Motor neuron (in vitro differentiated cells): ENCODE results near the gene TRIM49C. TPM values are rescaled to one million over a fixed set of nuclear protein-coding genes. Genes with fewer than 3 reads are reported as not detected.
"Not testable (repeated sequence)": the region's sequence is repeated elsewhere in the genome, so short reads cannot be mapped to it uniquely, and the experiment has no call there.

Experiments
- ATAC-seq, 8 experiments: fragments of 200-7000 bp; cut with Tn5 transposase; replicated peaks in 6 of 8; 2 replicates each; pipeline ENCODE4 v1.8.0; 2021; ENCODE audit warnings: mild to moderate bottlenecking in 8 of 8, moderate library complexity in 8 of 8
- H3K27ac ChIP-seq, 2 donors: fragments of 250-450 bp; sonication (Bioruptor Pico); 2 replicates each; pipeline ENCODE4 v1.9.0; 2021; ENCODE audit warnings: antibody characterized with exemption in 2 of 2, mild to moderate bottlenecking in 2 of 2, moderate library complexity in 1 of 2
- H3K4me1 ChIP-seq, 2 donors: fragments of 250-450 bp; sonication (Bioruptor Pico); replicated peaks in 1 of 2; 2 replicates each; pipeline ENCODE4 v1.6.1; 2021; ENCODE audit warnings: antibody characterized with exemption in 2 of 2, mild to moderate bottlenecking in 2 of 2, moderate library complexity in 1 of 2
- H3K4me3 ChIP-seq, 5 donors: fragments of 250-450 bp; sonication (Bioruptor Pico); 2 replicates each; pipeline ENCODE4 v1.9.0; 2021; ENCODE audit warnings: antibody characterized with exemption in 5 of 5, mild to moderate bottlenecking in 5 of 5, moderate library complexity in 4 of 5
- WGBS, 10 experiments: fragments of 450-650 bp; shearing (Covaris generic); methylation state at CpG; one replicate each; pipeline ENCODE4 v1.0.0; 2022; 5-methylcytosine and 5-hydroxymethylcytosine counted together
- in situ Hi-C, 9 experiments: fragments of 400-800 bp; cut with MboI; loops; one replicate each; pipeline ENCODE4 v1.15.0; 2021; ENCODE audit warnings: low sequenced_read_pairs in 9 of 9, low pct_unique_long_range_greater_than_20kb in 2 of 9; ENCODE audit not compliant: unreplicated experiment in 9 of 9
- total RNA-seq, 8 experiments: library from RNA; unstranded; fragments of 300-600 nt; gene quantifications; 2 replicates each; pipeline versions ENCODE4 v1.2.3 to v1.2.4, GENCODE V29; 2022

Gene TRIM49C
- under 1 TPM in 1 of 8 experiments, not detected in 7; 0.07 TPM for total RNA-seq

GRCh38 chr11:90030806-90031205, at the start of gene TRIM49C:
Gene TRIM49C (plus strand): TSS chr11:90031106. CDS start chr11:90035212, 4,106 bp downstream.
- in situ Hi-C loops, H3K4me1 ChIP-seq, H3K4me3 ChIP-seq, H3K27ac ChIP-seq, ATAC-seq: not testable (repeated sequence)
- no CpG with 5 or more reads among the region's 2 CpGs for WGBS, 10 experiments

- H3K4me3 ChIP-seq, in situ Hi-C loops, H3K27ac ChIP-seq, H3K4me1 ChIP-seq, ATAC-seq: not testable (repeated sequence)
- WGBS, 10 experiments, result no CpG with 5 or more reads among the region's 3 CpGs
Observed at GRCh38 chr11:90024184-90024583, 6.7 kb upstream of the TRIM49C start.

- no CpG with 5 or more reads among the region's 41 CpGs for WGBS, 10 experiments
- in situ Hi-C loops, H3K4me3 ChIP-seq: not testable (repeated sequence)
Observed at GRCh38 chr11:90051591-90052209, 20.8 kb downstream of the TRIM49C start.

GRCh38 chr11:90052311-90052710, 21.4 kb downstream of the TRIM49C start:
- in situ Hi-C loops, ATAC-seq, H3K4me3 ChIP-seq, H3K27ac ChIP-seq, H3K4me1 ChIP-seq: not testable (repeated sequence)
- WGBS, 10 experiments, result no CpG with 5 or more reads among the region's 33 CpGs

More at GRCh38 chr11:90051591-90052209, 20.8 kb downstream of the TRIM49C start:
- H3K27ac ChIP-seq, H3K4me1 ChIP-seq, ATAC-seq: not testable (repeated sequence)

- ATAC-seq, in situ Hi-C loops, H3K27ac ChIP-seq, H3K4me1 ChIP-seq, H3K4me3 ChIP-seq: not testable (repeated sequence)
- 20 to 100% (median 24%) methylated on average over 1 to 4 of the region's 28 CpGs; no CpG with 5 or more reads in 7 of the 10 experiments for WGBS, 10 experiments
Observed at GRCh38 chr11:90053545-90053944, 22.6 kb downstream of the TRIM49C start.

GRCh38 chr11:90085650-90086049, 54.7 kb downstream of the TRIM49C start, which contains the start of gene UBTFL1:
Gene UBTFL1 (plus strand): TSS chr11:90085950. CDS start chr11:90085950, 0 bp downstream.
- H3K4me3 ChIP-seq, H3K4me1 ChIP-seq, in situ Hi-C loops, ATAC-seq, H3K27ac ChIP-seq: not testable (repeated sequence)
- no CpG with 5 or more reads among the region's 3 CpGs for WGBS, 10 experiments

GRCh38 chr11:90088731-90089130, 57.8 kb downstream of the TRIM49C start:
- H3K4me3 ChIP-seq, H3K4me1 ChIP-seq, in situ Hi-C loops, H3K27ac ChIP-seq, ATAC-seq: not testable (repeated sequence)
- no CpG with 5 or more reads among the region's 2 CpGs for WGBS, 10 experiments

Other genes with a start within 250 kb of the TRIM49C start
- under 1 TPM in 2 of 8 experiments, not detected in 6; 0.09 to 0.13 TPM for gene TRIM49, start 222.5 kb upstream of the TRIM49C start, total RNA-seq
- under 1 TPM in 1 of 8 experiments, not detected in 7; 0.24 TPM for gene TRIM64B, start 152.6 kb upstream of the TRIM49C start, total RNA-seq
- under 1 TPM in 1 of 8 experiments, not detected in 7; 0.14 TPM for gene TRIM49D1, start 108.9 kb upstream of the TRIM49C start, total RNA-seq
- gene TRIM49D2, start 107.0 kb upstream of the TRIM49C start, total RNA-seq, result under 1 TPM in 3 of 8 experiments, not detected in 5; 0.13 to 0.31 (median 0.28) TPM
- not detected for gene TRIM64, start 65.1 kb upstream of the TRIM49C start, total RNA-seq
- under 1 TPM in 1 of 8 experiments, not detected in 7; 0.38 TPM for gene UBTFL1, start 54.8 kb downstream of the TRIM49C start, total RNA-seq
- 10 to 100 TPM in 5 of 8 experiments, 1 to 10 TPM in 3; 1.1 to 23.1 (median 13.3) TPM for gene NAALAD2, start 103.6 kb downstream of the TRIM49C start, total RNA-seq
- 10 to 100 TPM; 41.3 to 70.4 (median 51.2) TPM for gene CHORDC1, start 191.9 kb downstream of the TRIM49C start, total RNA-seq